SH-SY5Y (cell line): ENCODE data around the gene INHA.

Experiments used
- GATA2 ChIP-seq: IDR thresholded peaks from 2 replicates; pipeline ENCODE4 v1.6.1; 2011; ENCODE audit warnings: mild to moderate bottlenecking, low read depth, low read length
- GATA3 ChIP-seq: IDR thresholded peaks from 2 replicates; pipeline ENCODE4 v1.6.1; 2011; ENCODE audit warnings: low read depth, mild to moderate bottlenecking, low read length, moderate library complexity

Gene INHA

GRCh38 chr2:219570924-219571310 is 1.2 kb upstream of the INHA start:
- no peak for TF ChIP-seq GATA3
- TF ChIP-seq GATA2 = no peak

GRCh38 chr2:219571311-219572236 is 536 bp upstream of the INHA start, which contains the start of gene OBSL1:
TSS of gene OBSL1 (minus strand) at chr2:219571539. CDS start at chr2:219571232, 307 bp downstream.
- TF ChIP-seq GATA2 (peak; percentile 76), GATA3 (no peak)

GRCh38 chr2:219573166-219573565 is 1.1 kb downstream of the INHA start:
- TF ChIP-seq GATA2 (no peak), GATA3 (no peak)

DNA sequence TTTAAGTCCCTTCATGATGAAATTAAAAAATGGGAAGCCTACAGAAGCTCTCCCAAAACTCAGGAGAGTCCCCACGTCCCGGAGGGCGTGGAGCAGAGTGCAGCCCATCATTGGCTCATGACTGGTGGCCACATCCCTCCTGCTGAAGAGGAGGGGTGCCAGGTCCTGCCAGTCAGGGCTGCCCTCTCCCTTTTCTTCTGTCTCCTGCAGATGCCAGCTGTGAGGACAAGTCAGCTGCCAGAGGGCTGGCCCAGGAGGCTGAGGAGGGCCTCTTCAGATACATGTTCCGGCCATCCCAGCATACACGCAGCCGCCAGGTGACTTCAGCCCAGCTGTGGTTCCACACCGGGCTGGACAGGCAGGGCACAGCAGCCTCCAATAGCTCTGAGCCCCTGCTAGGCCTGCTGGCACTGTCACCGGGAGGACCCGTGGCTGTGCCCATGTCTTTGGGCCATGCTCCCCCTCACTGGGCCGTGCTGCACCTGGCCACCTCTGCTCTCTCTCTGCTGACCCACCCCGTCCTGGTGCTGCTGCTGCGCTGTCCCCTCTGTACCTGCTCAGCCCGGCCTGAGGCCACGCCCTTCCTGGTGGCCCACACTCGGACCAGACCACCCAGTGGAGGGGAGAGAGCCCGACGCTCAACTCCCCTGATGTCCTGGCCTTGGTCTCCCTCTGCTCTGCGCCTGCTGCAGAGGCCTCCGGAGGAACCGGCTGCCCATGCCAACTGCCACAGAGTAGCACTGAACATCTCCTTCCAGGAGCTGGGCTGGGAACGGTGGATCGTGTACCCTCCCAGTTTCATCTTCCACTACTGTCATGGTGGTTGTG is 2.6 kb downstream of the INHA start:
- TF ChIP-seq GATA2 = no peak
- TF ChIP-seq GATA3 = no peak

DNA sequence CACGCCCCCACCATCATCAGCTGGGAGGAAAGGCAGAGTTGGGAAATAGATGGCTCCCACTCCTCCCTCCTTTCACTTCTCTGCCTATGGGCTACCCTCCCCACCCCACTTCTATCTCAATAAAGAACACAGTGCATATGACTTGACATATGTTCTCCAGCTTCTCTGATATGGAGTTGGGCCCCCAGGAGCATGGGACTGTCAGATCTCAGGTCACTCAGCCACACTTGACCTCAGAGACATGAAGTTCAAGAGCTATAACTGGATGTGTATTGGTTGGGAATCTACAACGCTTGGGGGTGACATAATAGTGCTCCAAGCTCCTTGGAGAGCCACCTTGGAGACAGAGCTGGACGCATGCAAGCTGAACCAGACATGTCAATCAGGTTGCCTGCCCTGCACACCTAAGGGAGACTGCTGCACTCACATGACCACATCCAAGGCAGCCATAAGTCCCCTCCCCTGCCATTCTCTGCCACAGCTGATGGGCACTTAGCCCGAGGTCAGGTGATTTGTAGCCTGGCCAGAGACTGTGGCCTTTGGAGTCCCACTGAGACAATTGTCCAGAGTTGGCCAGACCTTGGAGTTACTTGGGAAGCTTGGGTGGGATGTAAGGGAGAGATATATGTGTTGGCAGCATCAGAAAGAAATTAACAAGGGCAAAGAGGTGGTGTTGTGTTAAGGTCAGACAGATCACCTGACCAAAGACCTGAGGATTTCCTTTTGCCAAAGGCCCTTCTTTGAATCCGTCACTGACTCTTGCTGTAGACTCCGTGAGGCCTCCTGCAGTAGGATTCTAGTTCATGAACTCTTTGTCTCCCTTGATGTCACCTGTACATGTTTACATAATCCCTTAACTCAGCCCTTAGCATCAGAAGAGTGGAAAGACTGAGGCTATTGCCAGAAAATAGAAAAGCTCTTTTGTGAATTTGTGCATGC is 3.7 kb downstream of the INHA start:
- TF ChIP-seq GATA3 = no peak
- no peak for TF ChIP-seq GATA2

DNA sequence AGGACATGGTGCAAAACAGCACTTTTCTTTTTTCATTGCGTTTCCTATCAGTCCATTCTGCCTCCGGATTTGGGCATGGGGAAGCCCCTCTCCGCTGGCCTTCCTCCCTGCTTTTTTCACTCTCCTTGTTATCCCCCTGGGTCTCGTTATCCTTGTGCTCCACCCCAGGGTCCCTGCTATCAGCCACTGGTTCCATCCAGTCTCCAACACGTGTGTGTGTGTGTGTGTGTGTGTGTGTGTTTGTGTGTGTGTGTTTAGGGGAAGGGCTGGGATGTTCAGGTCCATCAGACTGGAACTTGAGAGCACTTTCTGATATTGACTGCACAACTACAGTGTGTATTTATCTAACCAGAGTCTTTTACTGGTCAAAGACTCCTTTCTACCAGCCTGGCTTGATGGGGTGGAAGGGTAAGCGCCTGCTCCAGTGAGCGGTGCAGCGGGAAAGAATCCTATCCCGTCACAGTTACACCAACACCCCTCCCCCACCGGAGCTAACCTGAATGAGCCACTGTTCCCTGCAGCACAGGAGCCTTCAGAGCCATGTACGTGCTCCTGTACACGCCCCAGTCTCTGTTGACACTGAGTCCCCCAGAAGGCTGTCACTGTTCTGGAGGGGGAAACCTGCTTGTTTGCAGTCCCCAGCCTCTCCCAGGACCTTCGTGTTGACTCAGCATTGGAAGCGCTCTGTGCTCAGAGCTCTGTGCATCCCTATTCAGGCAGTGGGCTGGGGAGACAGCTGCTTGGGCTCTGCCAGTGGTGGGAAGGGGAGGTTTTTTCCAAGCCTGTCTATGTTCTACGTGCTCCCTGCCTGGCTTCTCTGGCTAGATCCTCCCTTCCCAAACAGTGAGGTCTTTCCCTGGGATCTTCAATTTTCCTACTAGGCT is 4.6 kb downstream of the INHA start:
- TF ChIP-seq GATA2 (no peak), GATA3 (no peak)

DNA sequence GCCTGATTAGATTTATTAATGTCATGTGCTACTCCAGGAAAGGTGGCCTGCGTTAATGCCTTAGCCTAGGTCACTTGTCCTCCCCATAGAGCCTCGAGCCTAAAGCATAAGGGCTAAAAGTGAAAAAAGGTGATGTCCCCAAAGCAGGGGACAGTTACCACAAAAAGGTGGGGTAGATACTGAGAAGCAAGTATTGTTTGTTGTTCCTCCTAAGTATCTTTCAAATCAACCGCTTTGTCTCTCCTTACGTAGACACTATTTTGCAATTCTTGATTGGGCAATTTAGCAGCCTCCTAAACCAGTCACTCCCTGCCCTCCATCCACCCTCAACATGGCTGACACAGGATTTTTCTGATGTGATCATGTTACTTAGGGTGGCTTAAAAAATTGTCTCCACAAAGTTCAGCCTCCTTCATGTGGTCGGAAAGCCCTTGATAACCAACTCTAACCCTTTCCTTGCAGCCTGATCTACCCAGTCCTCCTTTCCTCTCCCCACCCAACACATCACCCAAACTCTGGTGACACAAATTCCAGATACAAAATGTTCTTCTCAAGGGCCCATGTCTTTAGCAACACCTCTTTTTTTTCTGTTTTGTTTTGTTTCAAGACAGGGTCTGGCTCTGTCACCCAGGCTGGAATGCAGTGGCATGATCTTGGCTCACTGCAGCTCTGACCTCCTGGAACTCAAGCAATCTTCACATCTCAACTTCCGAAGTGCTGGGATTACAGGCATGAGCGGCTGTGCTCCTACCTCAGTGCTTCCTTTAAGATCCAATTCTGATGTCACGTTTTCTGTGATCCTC is 6.9 kb downstream of the INHA start:
- TF ChIP-seq GATA2 (no peak), GATA3 (no peak)

- TF ChIP-seq GATA2 (no peak), GATA3 (no peak)
Observed at GRCh38 chr2:219581346-219581745, 9.2 kb downstream of the INHA start.

DNA sequence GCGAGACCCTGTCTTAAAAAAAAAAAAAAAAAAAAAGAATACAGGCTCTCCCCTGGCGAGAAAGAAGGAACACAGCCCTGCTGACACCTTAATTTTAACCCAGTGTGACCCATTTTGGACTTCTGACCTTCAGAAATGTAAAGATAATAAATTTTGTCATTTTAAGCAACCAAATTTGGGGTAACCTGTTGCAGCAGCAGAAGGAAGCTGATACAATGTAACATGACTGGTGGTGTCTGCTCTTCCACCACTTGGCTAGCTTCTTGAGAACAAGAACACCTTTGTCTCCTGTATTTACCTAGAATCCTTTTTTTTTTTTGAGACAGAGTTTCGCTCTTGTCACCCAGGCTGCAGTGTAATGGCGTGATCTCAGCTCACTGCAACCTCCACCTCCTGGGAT is 19.0 kb downstream of the INHA start:
- TF ChIP-seq GATA3 = no peak
- TF ChIP-seq GATA2 = no peak

GRCh38 chr2:219592736-219593135 is 20.6 kb downstream of the INHA start:
- TF ChIP-seq GATA2 (no peak), GATA3 (no peak)

DNA sequence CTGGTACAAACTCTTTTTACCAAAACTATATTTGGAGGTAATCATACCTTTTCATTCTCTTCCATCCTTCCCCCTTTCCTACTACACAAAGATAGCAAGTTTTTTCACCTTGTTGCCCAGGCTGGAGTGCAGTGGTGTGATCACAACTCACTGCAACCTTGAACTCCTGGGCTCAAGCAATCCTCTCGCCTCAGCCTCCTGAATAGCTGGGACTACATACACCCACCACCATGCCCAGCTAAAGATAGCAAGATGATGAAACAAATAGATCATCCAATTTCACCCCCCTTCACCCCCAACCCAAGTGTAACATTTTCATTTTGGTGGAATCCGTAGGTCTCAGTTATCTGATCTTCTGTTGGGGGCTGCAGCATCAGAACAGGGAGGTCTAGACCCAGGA is 21.0 kb downstream of the INHA start:
- TF ChIP-seq GATA2 = no peak
- no peak for TF ChIP-seq GATA3

- TF ChIP-seq GATA2 (no peak), GATA3 (no peak)
Observed at GRCh38 chr2:219595256-219595655, 23.1 kb downstream of the INHA start.
